ENCODE measurements around the gene VSNL1.

DNA sequence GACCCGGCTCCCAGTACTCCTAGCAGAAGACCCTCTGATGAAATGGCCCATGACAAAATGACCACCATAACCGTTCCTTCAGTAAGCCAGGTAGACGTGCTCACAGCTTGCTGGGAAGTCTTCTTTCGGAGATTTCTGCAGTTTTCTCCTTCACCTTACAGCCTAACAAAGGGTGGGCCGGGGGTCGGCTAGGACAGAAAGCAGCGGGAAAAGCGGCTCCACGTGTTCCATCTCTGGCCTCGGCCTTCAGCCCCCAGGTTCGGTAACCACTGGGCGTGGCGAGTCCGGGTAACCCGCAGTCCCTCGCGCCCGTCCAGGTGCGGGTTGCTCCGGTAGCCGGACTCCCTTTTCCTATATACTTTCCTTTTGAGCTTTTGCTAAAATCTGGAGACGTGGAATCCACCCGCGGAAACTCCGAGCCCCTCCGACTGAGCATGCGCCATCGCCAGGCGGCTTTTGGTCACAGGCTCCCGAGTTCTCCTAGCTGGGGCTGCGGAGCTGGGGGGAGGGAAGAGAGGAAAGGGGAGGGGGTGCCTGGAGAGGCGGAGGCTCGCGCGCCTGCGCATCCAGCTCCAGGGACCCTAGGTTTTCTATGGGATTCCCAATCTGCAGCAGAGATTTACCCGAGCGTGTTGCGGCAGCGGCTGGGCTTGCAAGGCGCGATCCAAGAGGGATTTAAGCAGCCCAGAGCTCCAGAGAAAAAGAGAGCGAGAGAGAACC is at the start of gene VSNL1:
- TF ChIP-seq CTCF (IDR thresholded peaks at IDR 0.05): no peak
- no peak for TF ChIP-seq POLR2A (IDR thresholded peaks at IDR 0.05)
